NCI-H187 treated with DMSO at 0.1 percent for 48 hours (cell line): ENCODE measurements around the gene DCP2.

Experiments used
- DNase-seq: peaks from one replicate; lab custom pipeline; 2025; lab: John Stamatoyannopoulos, UW

The DCP2 gene

DNA sequence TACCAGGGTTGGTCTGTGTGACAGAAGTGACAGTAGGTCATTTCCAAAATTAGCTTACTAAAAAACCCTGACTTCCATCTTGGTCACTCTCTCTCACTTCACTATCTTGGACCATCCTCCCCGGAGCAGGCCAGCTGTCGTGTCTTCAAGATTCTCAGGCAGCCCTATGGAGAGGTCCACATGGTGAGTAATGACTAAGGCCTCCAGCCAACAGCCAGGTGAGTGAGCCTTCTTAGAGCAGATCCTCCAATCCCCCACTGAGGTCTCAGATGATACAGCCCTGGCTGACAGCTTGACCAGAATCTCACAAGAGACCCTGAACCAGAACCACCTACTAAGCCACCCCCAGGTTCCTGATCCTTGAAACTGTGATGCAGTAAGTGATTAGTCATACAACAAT lies 92.0 kb downstream of the DCP2 start:
- DNase-seq: no peak
